ENCODE results near the gene PDSS1.

The PDSS1 gene

GRCh38 chr10:26706936-26707335 lies 9.4 kb downstream of the PDSS1 start:
- ChIA-PET CTCF (no interaction called here), POLR2A (interaction anchor here (2.0 kb wide), 1 partner anchor 10 kb away, joined by 4 read pairs; no protein-coding TSS in a partner anchor)
- no peak for TF ChIP-seq BHLHE40 (IDR thresholded peaks at IDR 0.05; ENCODE audit: borderline replicate concordance)
- TF ChIP-seq ZNF384 (IDR thresholded peaks at IDR 0.05) = no peak
- TF ChIP-seq SUZ12 (IDR thresholded peaks at IDR 0.05) = no peak
- TF ChIP-seq FOXA1 (IDR thresholded peaks at IDR 0.05) = no peak
- no peak for TF ChIP-seq SP1 (IDR thresholded peaks at IDR 0.05)
- TF ChIP-seq TARDBP (IDR thresholded peaks at IDR 0.05) = no peak
- no peak for TF ChIP-seq LEF1 (IDR thresholded peaks at IDR 0.05; ENCODE audit: borderline replicate concordance)
- no peak for TF ChIP-seq FOXM1 (IDR thresholded peaks at IDR 0.05; ENCODE audit: borderline replicate concordance)
- no peak for DNase-seq (ENCODE audit: extremely low spot score)

GRCh38 chr10:26711324-26711723 lies 13.8 kb downstream of the PDSS1 start:
- no peak for DNase-seq (ENCODE audit: extremely low spot score)
- CTCF ChIA-PET = no interaction called here
- POLR2A ChIA-PET = no interaction called here
- TF ChIP-seq ZNF384 (IDR thresholded peaks at IDR 0.05) (no peak), SUZ12 (IDR thresholded peaks at IDR 0.05) (no peak), LEF1 (IDR thresholded peaks at IDR 0.05; ENCODE audit: borderline replicate concordance) (no peak), FOXK2 (IDR thresholded peaks at IDR 0.05) (no peak), ARNT (IDR thresholded peaks at IDR 0.05) (no peak), FOXA1 (IDR thresholded peaks at IDR 0.05) (no peak), TARDBP (IDR thresholded peaks at IDR 0.05) (no peak), SP1 (IDR thresholded peaks at IDR 0.05) (no peak), BHLHE40 (IDR thresholded peaks at IDR 0.05; ENCODE audit: borderline replicate concordance) (no peak), PKNOX1 (IDR thresholded peaks at IDR 0.05) (no peak)

GRCh38 chr10:26714415-26715136 lies 17.1 kb downstream of the PDSS1 start:
- no peak for DNase-seq (ENCODE audit: extremely low spot score)
- CTCF ChIA-PET = no interaction called here
- TF ChIP-seq SP1 (IDR thresholded peaks at IDR 0.05) = no peak
- no peak for TF ChIP-seq ARNT (IDR thresholded peaks at IDR 0.05)
- no peak for TF ChIP-seq SUZ12 (IDR thresholded peaks at IDR 0.05)
- no peak for TF ChIP-seq ELF4 (IDR thresholded peaks at IDR 0.05)
- no peak for TF ChIP-seq ZNF384 (IDR thresholded peaks at IDR 0.05)
- TF ChIP-seq FOXK2 (IDR thresholded peaks at IDR 0.05) = no peak
- TF ChIP-seq L3MBTL2 (conservative IDR thresholded peaks at IDR 0.05) = no peak
- TF ChIP-seq FOXM1 (IDR thresholded peaks at IDR 0.05; ENCODE audit: borderline replicate concordance) = no peak
- no peak for TF ChIP-seq PKNOX1 (IDR thresholded peaks at IDR 0.05)
- TF ChIP-seq HDGF (IDR thresholded peaks at IDR 0.05; ENCODE audit: borderline replicate concordance) = no peak
- POLR2A ChIA-PET = no interaction called here

GRCh38 chr10:26715137-26715487 lies 17.6 kb downstream of the PDSS1 start:
- TF ChIP-seq NFRKB (IDR thresholded peaks at IDR 0.05) = no peak
- no peak for TF ChIP-seq TARDBP (IDR thresholded peaks at IDR 0.05)
- TF ChIP-seq SUZ12 (IDR thresholded peaks at IDR 0.05) = no peak
- no peak for TF ChIP-seq CTBP1 (IDR thresholded peaks at IDR 0.05; ENCODE audit: borderline replicate concordance)
- TF ChIP-seq FOXA1 (IDR thresholded peaks at IDR 0.05) = no peak
- TF ChIP-seq ELF4 (IDR thresholded peaks at IDR 0.05) = no peak
- no peak for TF ChIP-seq L3MBTL2 (conservative IDR thresholded peaks at IDR 0.05)
- POLR2A ChIA-PET = no interaction called here

GRCh38 chr10:26717476-26717875 lies 20.0 kb downstream of the PDSS1 start:
- CTCF ChIA-PET = no interaction called here
- POLR2A ChIA-PET = no interaction called here
- no peak for DNase-seq (ENCODE audit: extremely low spot score)
- no peak for TF ChIP-seq ELF4 (IDR thresholded peaks at IDR 0.05)

More at GRCh38 chr10:26715137-26715487, 17.6 kb downstream of the PDSS1 start:
- no peak for DNase-seq (ENCODE audit: extremely low spot score)
- CTCF ChIA-PET = no interaction called here

GRCh38 chr10:26721561-26721960 lies 24.1 kb downstream of the PDSS1 start:
- no peak for DNase-seq (ENCODE audit: extremely low spot score)
- POLR2A ChIA-PET = no interaction called here
- CTCF ChIA-PET = no interaction called here
- TF ChIP-seq FOXK2 (IDR thresholded peaks at IDR 0.05) (no peak), ELF4 (IDR thresholded peaks at IDR 0.05) (no peak), ZNF384 (IDR thresholded peaks at IDR 0.05) (no peak), PKNOX1 (IDR thresholded peaks at IDR 0.05) (no peak), L3MBTL2 (conservative IDR thresholded peaks at IDR 0.05) (no peak), CTBP1 (IDR thresholded peaks at IDR 0.05; ENCODE audit: borderline replicate concordance) (no peak), NFRKB (IDR thresholded peaks at IDR 0.05) (no peak), LEF1 (IDR thresholded peaks at IDR 0.05; ENCODE audit: borderline replicate concordance) (no peak), FOXA1 (IDR thresholded peaks at IDR 0.05) (no peak), ARNT (IDR thresholded peaks at IDR 0.05) (no peak), SUZ12 (IDR thresholded peaks at IDR 0.05) (no peak), SP1 (IDR thresholded peaks at IDR 0.05) (no peak), TARDBP (IDR thresholded peaks at IDR 0.05) (no peak)

GRCh38 chr10:26723016-26723415 lies 25.5 kb downstream of the PDSS1 start:
- no peak for TF ChIP-seq NFRKB (IDR thresholded peaks at IDR 0.05)
- TF ChIP-seq ZNF384 (IDR thresholded peaks at IDR 0.05) = no peak
- TF ChIP-seq FOXA1 (IDR thresholded peaks at IDR 0.05) = no peak
- TF ChIP-seq FOXK2 (IDR thresholded peaks at IDR 0.05) = no peak
- no peak for TF ChIP-seq BHLHE40 (IDR thresholded peaks at IDR 0.05; ENCODE audit: borderline replicate concordance)
- TF ChIP-seq HDGF (IDR thresholded peaks at IDR 0.05; ENCODE audit: borderline replicate concordance) = no peak
- TF ChIP-seq ARNT (IDR thresholded peaks at IDR 0.05) = no peak
- TF ChIP-seq FOXM1 (IDR thresholded peaks at IDR 0.05; ENCODE audit: borderline replicate concordance) = no peak
- no peak for TF ChIP-seq CTBP1 (IDR thresholded peaks at IDR 0.05; ENCODE audit: borderline replicate concordance)
- TF ChIP-seq PKNOX1 (IDR thresholded peaks at IDR 0.05) = no peak
- TF ChIP-seq L3MBTL2 (conservative IDR thresholded peaks at IDR 0.05) = no peak
- TF ChIP-seq TARDBP (IDR thresholded peaks at IDR 0.05) = no peak
- ChIA-PET POLR2A (no interaction called here), CTCF (interaction anchor here (0.8 kb wide), 1 partner anchor 158 kb away, joined by 3 read pairs; no protein-coding TSS in a partner anchor)
- no peak for DNase-seq (ENCODE audit: extremely low spot score)
